MG63 (cell line): ENCODE data around the gene PHACTR1. TPM values are rescaled to one million over a fixed set of nuclear protein-coding genes. Genes with fewer than 3 reads are reported as not detected.

Experiments used
- DNase-seq: peaks from one replicate; pipeline ENCODE4 v3.0.0-alpha.2; 2020
- H3K27me3 ChIP-seq: fragments of 250-450 bp; sonication (Bioruptor Pico); 2 replicates; pipeline ENCODE4 v1.5.1; 2020; ENCODE audit warnings: mild to moderate bottlenecking, moderate library complexity
- H3K36me3 ChIP-seq: fragments of 250-450 bp; sonication (Bioruptor Pico); 2 replicates; pipeline ENCODE4 v1.5.1; 2020; ENCODE audit warnings: mild to moderate bottlenecking, moderate library complexity
- H3K4me3 ChIP-seq: fragments of 250-450 bp; sonication (Bioruptor Pico); 2 replicates; pipeline ENCODE4 v1.5.1; 2020; ENCODE audit warnings: mild to moderate bottlenecking, moderate library complexity
- H3K9me3 ChIP-seq: fragments of 250-450 bp; sonication (Bioruptor Pico); 2 replicates; pipeline ENCODE4 v1.5.1; 2020; ENCODE audit warnings: mild to moderate bottlenecking, moderate library complexity
- total RNA-seq: library from RNA; depleted of rRNA; stranded (reverse); fragments of >200 nt; shearing (Covaris generic); gene quantifications from 2 replicates; pipeline ENCODE4 v1.2.3, GENCODE V29; 2014; ENCODE audit warnings: low replicate concordance

The PHACTR1 gene
- total RNA-seq, 1 experiment from 2014 or later: 0.20 TPM

DNA sequence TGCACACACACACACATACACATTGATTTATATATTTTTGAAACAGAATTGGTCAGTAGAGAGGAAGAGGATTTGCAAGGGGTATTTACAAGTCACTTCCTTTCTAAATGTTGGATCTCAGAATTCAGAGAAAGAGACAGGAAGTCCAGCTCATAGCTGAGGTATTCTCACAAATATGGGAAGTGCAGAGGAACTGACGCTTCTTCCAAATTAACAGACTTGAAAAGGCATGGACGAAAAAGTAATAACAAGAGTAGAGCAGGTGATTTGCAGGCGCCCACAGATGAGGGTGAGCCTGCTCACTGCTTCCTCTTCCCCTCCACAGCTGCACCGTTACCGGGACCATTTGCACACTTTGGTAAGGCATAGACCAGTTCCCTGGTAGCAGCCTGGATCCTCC is 246.4 kb downstream of the PHACTR1 start:
- H3K9me3 ChIP-seq: no peaks in the 10 kb centered on the region
- H3K4me3 ChIP-seq: no peak overlapping the region
- DNase-seq: no peak
- H3K27me3 ChIP-seq: 0 out of 2 replicates have a peak, but pooled peaks cover 3% of the 10 kb centered on the region
- no peaks in the 10 kb centered on the region for H3K36me3 ChIP-seq

- DNase-seq: no peak
These were observed 247.0 kb downstream of the PHACTR1 start for GRCh38 chr6:12963567-12963966.

GRCh38 chr6:12967686-12968085 is 251.1 kb downstream of the PHACTR1 start:
- DNase-seq: peak; percentile 36
- H3K27me3 ChIP-seq: no peaks in the 10 kb centered on the region; the same call in 1 of the 2 replicates
- H3K36me3 ChIP-seq: no peaks in the 10 kb centered on the region
- H3K4me3 ChIP-seq: no peak overlapping the region; the same call in 1 of the 2 replicates
- no peaks in the 10 kb centered on the region for H3K9me3 ChIP-seq

More at GRCh38 chr6:12963567-12963966, 247.0 kb downstream of the PHACTR1 start:
- no peaks in the 10 kb centered on the region for H3K36me3 ChIP-seq
- no peaks in the 10 kb centered on the region for H3K9me3 ChIP-seq
- H3K27me3 ChIP-seq: no peaks in the 10 kb centered on the region
- no peak overlapping the region for H3K4me3 ChIP-seq

DNA sequence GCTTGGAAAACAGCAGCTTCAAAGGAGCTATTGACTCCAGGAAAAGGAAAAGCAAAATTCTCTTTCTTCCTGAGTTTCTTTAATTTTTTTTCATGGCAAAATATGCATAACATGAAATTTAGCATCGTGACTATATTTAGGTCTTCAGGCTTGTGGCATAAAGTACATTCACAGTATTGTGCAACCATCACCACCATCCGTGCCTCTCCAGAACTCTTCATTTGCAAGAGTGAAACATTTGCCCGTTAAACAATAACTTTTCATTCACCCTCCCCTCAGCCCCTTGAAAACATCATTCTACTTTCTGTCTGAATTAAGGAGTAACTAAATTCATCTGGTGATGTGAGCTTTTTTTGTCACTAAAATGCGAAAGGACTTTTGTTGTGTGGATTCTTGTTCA is 251.7 kb downstream of the PHACTR1 start:
- Histone ChIP-seq H3K36me3 (no peaks in the 10 kb centered on the region), H3K4me3 (no peak overlapping the region; the same call in 1 of the 2 replicates), H3K9me3 (no peaks in the 10 kb centered on the region), H3K27me3 (no peaks in the 10 kb centered on the region; the same call in 1 of the 2 replicates)
- DNase-seq: no peak

DNA sequence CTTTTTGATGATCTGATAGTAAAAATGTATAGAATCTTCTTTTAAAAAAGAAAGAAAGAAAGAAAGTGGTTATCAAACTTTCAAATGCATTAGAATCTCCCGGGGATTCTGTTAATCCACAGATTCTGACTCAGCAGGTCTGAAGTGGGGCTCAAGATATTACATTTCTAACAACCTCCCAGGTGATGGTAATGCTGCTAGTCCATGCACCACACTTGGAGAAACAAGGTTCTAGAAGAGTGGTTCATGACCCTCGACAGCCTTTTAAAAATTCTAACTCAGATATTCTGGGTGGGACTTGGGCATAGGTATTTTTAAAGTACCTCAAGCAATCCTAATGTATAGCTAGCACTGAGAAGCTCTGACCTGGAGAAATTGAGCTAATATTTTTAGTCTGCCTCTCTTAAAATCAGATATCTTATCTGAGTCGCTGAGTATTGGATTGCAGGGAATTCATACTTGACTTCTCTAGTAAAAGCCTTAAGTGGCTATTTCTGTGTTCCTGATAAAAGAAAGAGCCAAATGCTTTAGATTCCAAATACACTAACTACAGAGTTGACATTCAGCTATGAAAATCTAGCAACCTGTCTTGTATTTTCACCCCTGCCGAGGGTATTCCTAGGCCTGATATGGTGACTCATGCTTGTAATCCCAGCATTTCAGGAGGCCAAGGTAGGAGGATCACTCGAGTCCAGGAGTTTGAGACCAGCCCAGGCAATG is 252.4 kb downstream of the PHACTR1 start:
- H3K36me3 ChIP-seq: no peaks in the 10 kb centered on the region
- H3K27me3 ChIP-seq: no peaks in the 10 kb centered on the region; the same call in 1 of the 2 replicates
- no peaks in the 10 kb centered on the region for H3K9me3 ChIP-seq
- DNase-seq: no peak
- no peak overlapping the region for H3K4me3 ChIP-seq

- Histone ChIP-seq H3K27me3 (no peaks in the 10 kb centered on the region; the same call in 1 of the 2 replicates), H3K9me3 (no peaks in the 10 kb centered on the region), H3K4me3 (no peak overlapping the region), H3K36me3 (no peaks in the 10 kb centered on the region)
- no peak for DNase-seq
These were observed 253.4 kb downstream of the PHACTR1 start for GRCh38 chr6:12969966-12970365.

DNA sequence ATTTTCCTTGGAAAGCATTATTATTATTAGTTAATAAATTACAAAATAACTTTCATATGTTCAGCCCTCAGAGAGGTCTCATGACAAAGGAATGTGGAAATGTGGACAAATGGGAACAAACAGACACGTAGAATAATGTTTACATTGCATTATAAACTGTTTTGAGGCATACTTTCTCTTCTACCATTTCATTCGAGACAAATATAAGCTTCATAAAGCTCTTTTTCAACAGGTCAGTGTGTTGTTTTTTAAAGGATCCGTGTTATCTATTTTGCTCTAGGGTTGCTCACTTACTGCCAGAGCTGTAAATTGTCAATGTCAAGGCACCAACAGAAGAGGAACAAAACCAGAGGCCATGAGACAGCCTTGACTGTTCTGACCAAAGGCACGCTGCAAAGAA is 256.8 kb downstream of the PHACTR1 start:
- H3K36me3 ChIP-seq: no peaks in the 10 kb centered on the region
- DNase-seq: no peak
- no peak overlapping the region for H3K4me3 ChIP-seq
- H3K9me3 ChIP-seq: no peaks in the 10 kb centered on the region
- no peaks in the 10 kb centered on the region; the same call in 1 of the 2 replicates for H3K27me3 ChIP-seq

- DNase-seq: no peak
- no peaks in the 10 kb centered on the region for H3K36me3 ChIP-seq
- no peak overlapping the region for H3K4me3 ChIP-seq
- H3K27me3 ChIP-seq: no peaks in the 10 kb centered on the region; the same call in 1 of the 2 replicates
- H3K9me3 ChIP-seq: no peaks in the 10 kb centered on the region
These were observed 258.0 kb downstream of the PHACTR1 start for GRCh38 chr6:12974551-12974950.

DNA sequence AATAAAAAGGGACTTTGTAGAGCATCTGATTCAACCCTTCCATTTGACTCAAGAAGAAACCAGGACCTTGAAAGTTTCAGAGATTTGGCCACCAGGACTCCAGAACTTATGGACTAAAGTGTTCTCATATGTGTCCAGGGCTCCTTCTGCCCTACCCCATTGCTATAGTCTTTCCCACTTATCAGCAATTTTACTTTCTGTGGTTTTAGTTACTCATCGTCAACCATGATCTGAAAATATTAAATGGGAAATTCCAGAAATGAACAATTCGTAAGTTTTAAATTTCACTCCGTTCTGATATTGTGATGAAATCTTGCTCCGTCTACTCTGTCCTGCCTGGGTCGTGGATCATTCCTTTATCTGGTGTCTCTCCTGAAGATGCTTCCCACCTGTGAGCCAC is 259.8 kb downstream of the PHACTR1 start:
- Histone ChIP-seq H3K36me3 (no peaks in the 10 kb centered on the region), H3K4me3 (no peak overlapping the region), H3K27me3 (no peaks in the 10 kb centered on the region), H3K9me3 (no peaks in the 10 kb centered on the region)
- DNase-seq: no peak

GRCh38 chr6:12977206-12977605 is 260.6 kb downstream of the PHACTR1 start:
- Histone ChIP-seq H3K9me3 (no peaks in the 10 kb centered on the region), H3K36me3 (no peaks in the 10 kb centered on the region), H3K4me3 (no peak overlapping the region), H3K27me3 (no peaks in the 10 kb centered on the region)
- DNase-seq: no peak

DNA sequence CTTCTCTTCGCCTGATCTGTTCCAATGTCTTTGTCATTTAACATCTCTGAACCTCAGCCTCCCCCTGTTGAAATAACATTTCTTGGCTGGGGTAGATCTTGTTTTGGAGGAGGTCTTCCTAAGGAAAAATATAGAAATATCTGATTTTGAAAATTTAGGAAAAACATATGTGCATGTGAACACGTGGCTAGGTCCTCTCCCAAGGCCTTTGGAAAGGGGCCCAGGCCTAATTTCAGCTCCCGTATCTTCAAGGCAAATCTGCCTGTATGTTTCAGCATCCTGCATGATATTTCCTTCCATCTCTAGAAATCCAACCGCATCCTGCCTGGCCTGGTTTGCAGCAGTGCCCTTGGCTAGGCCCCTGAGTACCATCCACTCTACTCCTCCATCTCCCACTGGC is 261.2 kb downstream of the PHACTR1 start:
- Histone ChIP-seq H3K27me3 (no peaks in the 10 kb centered on the region), H3K9me3 (no peaks in the 10 kb centered on the region), H3K36me3 (no peaks in the 10 kb centered on the region), H3K4me3 (no peak overlapping the region)
- DNase-seq: no peak

- DNase-seq: no peak
These were observed 264.2 kb downstream of the PHACTR1 start for GRCh38 chr6:12980741-12981140.

GRCh38 chr6:12984776-12985175 is 268.2 kb downstream of the PHACTR1 start:
- Histone ChIP-seq H3K36me3 (no peaks in the 10 kb centered on the region), H3K9me3 (no peaks in the 10 kb centered on the region), H3K4me3 (no peak overlapping the region), H3K27me3 (no peaks in the 10 kb centered on the region)
- no peak for DNase-seq

More at GRCh38 chr6:12980741-12981140, 264.2 kb downstream of the PHACTR1 start:
- H3K36me3 ChIP-seq: no peaks in the 10 kb centered on the region
- H3K9me3 ChIP-seq: no peaks in the 10 kb centered on the region
- H3K27me3 ChIP-seq: no peaks in the 10 kb centered on the region
- H3K4me3 ChIP-seq: no peak overlapping the region

GRCh38 chr6:12987783-12988182 is 271.2 kb downstream of the PHACTR1 start:
- H3K4me3 ChIP-seq: no peak overlapping the region
- H3K36me3 ChIP-seq: no peaks in the 10 kb centered on the region
- no peaks in the 10 kb centered on the region for H3K27me3 ChIP-seq
- no peak for DNase-seq
- H3K9me3 ChIP-seq: no peaks in the 10 kb centered on the region

DNA sequence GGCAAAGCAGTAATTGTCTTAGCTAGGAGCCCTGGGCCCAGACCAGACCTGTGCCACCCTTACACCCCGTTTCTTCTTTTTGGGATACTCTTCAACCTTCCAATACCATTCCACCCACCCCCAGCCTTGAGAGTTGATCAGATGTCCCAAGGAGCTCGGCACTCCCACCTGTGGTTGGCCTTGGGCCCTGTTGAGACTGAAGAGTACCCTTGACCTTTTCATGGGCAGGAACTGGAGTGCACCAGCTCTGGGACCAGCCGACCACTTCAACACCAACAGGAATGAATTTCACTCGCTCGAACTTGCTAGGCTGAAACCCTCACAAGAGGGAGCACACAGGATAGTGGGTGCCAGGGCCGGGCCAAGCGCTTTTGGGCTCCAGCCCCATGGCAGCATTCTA is 273.6 kb downstream of the PHACTR1 start:
- Histone ChIP-seq H3K9me3 (peaks cover 4% of the 10 kb centered on the region), H3K4me3 (no peak overlapping the region), H3K27me3 (no peaks in the 10 kb centered on the region), H3K36me3 (no peaks in the 10 kb centered on the region)
- no peak for DNase-seq

DNA sequence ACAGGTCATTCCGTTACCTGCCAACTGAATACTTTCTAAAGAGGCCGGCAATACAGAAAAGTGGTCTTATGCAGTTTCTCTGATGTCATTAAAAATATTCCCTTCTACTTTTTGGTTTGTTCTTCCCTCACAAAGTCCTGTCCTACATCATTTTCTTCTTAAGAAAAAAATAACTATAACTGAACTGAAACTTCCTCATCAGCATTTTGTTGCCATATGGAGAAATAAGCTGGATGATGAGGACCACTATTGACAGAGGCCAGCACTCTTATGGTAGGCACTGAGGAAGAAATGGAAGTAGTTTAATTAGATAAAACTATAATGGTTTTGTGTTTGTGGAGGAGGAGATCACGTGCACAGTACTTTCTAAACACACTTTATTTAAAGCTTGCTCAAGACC is 274.9 kb downstream of the PHACTR1 start:
- Histone ChIP-seq H3K36me3 (no peaks in the 10 kb centered on the region), H3K9me3 (peaks cover 4% of the 10 kb centered on the region), H3K4me3 (no peak overlapping the region), H3K27me3 (no peaks in the 10 kb centered on the region)
- DNase-seq: no peak

GRCh38 chr6:12992770-12993169 is 276.2 kb downstream of the PHACTR1 start:
- peaks cover 4% of the 10 kb centered on the region for H3K9me3 ChIP-seq
- no peak for DNase-seq
- H3K27me3 ChIP-seq: no peaks in the 10 kb centered on the region
- H3K4me3 ChIP-seq: no peak overlapping the region
- no peaks in the 10 kb centered on the region for H3K36me3 ChIP-seq

DNA sequence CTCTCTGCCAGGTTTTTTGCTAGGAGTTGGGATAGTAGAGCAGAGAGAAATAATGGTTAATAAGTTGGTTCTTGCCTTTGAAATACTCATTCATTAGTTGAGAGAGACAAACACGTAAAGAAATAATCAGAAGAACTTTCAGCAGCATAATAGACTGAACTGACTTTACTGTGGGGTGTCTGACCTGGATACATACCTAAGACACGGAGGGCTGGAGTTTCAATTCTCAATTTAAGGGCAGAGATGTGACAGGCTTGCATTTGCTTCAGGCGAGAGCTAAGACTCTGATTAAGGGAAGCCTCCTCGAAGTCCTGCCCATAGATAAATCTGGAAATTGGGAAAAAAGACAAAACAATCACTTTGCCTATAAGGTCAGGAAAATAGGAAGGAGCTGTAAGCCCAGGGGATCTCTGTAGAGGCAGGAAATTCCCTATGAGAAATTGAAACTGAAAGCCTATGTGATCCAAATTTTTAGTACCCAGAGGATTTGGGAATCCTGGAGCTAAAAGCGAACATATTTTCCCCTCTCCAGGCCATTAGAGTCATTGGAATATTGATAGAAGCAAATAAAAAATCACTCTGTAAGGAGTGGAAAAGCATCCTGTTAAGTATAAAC is 276.8 kb downstream of the PHACTR1 start:
- Histone ChIP-seq H3K27me3 (no peaks in the 10 kb centered on the region), H3K4me3 (no peak overlapping the region), H3K36me3 (no peaks in the 10 kb centered on the region), H3K9me3 (peaks cover 4% of the 10 kb centered on the region)
- no peak for DNase-seq
